ENCODE data around the gene ANKRD22.
A peak's percentile ranks its signal among the peaks of the same experiment; 100 is the strongest.

The ANKRD22 gene

DNA sequence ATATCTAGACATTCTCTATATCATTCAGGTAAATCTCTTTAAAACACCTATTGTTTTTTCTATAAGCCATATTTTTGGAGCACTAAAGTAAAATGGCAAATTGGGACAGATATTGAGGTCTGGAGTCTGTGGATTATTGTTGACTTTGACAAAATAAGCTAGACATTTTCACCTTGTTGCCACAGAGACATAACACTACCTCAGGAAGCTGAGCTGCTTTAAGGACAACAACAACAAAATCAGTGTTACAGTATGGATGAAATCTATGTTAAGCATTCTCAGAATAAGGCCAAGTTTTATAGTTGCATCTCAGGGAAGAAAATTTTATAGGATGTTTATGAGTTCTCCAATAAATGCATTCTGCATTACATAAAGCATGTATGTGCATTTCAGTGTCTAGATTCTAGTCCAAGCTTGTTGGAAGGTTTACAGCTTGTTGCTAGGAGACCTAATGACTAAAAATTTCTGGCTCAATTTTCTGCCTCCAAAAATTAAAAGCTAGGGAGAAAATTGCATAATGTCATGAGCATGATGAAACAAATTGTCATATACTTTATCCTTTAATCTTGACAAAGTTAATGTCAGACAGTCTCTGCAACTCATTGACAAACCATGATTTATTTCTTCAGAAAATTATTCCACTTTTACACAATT is 30.8 kb downstream of the ANKRD22 start:
- Histone ChIP-seq H3K27me3 (replicated peaks; ENCODE audit: control insufficient read depth, insufficient read depth, low read length) (no peaks in the 10 kb centered on the region), H3K36me3 (ENCODE audit: control insufficient read depth, insufficient read depth, low read length) (no peaks in the 10 kb centered on the region), H3K4me3 (replicated peaks; ENCODE audit: low read depth, low read length) (no peak overlapping the region)
- no peak for DNase-seq (ENCODE audit: extremely low read depth, insufficient read length)
- TF ChIP-seq, protein P1, sequence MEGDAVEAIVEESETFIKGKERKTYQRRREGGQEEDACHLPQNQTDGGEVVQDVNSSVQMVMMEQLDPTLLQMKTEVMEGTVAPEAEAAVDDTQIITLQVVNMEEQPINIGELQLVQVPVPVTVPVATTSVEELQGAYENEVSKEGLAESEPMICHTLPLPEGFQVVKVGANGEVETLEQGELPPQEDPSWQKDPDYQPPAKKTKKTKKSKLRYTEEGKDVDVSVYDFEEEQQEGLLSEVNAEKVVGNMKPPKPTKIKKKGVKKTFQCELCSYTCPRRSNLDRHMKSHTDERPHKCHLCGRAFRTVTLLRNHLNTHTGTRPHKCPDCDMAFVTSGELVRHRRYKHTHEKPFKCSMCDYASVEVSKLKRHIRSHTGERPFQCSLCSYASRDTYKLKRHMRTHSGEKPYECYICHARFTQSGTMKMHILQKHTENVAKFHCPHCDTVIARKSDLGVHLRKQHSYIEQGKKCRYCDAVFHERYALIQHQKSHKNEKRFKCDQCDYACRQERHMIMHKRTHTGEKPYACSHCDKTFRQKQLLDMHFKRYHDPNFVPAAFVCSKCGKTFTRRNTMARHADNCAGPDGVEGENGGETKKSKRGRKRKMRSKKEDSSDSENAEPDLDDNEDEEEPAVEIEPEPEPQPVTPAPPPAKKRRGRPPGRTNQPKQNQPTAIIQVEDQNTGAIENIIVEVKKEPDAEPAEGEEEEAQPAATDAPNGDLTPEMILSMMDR (IDR thresholded peaks at IDR 0.05; ENCODE audit: insufficient read depth, low read length, poor library complexity, severe bottlenecking), result no peak

DNA sequence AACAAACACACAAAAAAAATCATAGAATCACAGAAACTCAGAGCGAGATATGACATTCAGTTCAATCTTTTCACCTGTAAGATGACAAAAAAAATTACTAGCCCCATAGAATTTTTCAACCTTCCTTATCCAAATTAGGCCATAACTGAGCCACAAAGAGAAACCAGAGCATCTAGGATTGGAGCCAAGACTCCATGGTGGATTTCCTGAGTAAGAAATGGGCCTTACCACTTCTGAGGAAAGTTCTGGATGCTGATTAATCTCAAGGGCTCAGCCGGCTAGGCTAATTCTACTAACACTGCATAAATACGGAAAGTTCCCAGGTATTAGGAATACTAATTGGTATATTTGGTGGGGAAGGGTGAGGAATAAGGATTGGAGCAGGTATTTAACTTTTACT is 32.4 kb downstream of the ANKRD22 start:
- TF ChIP-seq, protein P1 (IDR thresholded peaks at IDR 0.05; ENCODE audit: insufficient read depth, low read length, poor library complexity, severe bottlenecking), result no peak
- DNase-seq (ENCODE audit: extremely low read depth, insufficient read length), result no peak
- H3K27me3 ChIP-seq (replicated peaks; ENCODE audit: control insufficient read depth, insufficient read depth, low read length), result no peaks in the 10 kb centered on the region
- no peaks in the 10 kb centered on the region for H3K36me3 ChIP-seq (ENCODE audit: control insufficient read depth, insufficient read depth, low read length)
- no peak overlapping the region for H3K4me3 ChIP-seq (replicated peaks; ENCODE audit: low read depth, low read length)

DNA sequence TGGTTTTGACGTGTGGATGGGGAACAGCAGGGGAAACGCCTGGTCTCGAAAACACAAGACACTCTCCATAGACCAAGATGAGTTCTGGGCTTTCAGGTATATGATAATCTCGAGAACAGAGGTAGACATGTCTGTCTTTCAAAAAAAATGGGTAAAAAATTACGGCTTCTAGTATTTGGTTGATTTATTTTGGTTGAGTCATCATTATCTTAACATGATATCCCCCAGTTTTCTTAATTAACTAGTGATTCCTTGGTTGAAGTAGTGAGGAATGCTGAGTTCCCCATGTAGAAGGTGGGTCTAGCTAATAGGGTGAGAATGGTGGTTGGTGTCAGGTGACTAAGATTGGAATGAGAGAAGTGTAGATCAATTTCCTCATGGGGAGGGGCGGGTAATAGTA is 38.4 kb downstream of the ANKRD22 start:
- no peak for DNase-seq (ENCODE audit: extremely low read depth, insufficient read length)
- Histone ChIP-seq H3K36me3 (ENCODE audit: control insufficient read depth, insufficient read depth, low read length) (no peaks in the 10 kb centered on the region), H3K27me3 (replicated peaks; ENCODE audit: control insufficient read depth, insufficient read depth, low read length) (no peaks in the 10 kb centered on the region), H3K4me3 (replicated peaks; ENCODE audit: low read depth, low read length) (no peak overlapping the region)
- TF ChIP-seq, protein P1 (IDR thresholded peaks at IDR 0.05; ENCODE audit: insufficient read depth, low read length, poor library complexity, severe bottlenecking), result no peak

DNA sequence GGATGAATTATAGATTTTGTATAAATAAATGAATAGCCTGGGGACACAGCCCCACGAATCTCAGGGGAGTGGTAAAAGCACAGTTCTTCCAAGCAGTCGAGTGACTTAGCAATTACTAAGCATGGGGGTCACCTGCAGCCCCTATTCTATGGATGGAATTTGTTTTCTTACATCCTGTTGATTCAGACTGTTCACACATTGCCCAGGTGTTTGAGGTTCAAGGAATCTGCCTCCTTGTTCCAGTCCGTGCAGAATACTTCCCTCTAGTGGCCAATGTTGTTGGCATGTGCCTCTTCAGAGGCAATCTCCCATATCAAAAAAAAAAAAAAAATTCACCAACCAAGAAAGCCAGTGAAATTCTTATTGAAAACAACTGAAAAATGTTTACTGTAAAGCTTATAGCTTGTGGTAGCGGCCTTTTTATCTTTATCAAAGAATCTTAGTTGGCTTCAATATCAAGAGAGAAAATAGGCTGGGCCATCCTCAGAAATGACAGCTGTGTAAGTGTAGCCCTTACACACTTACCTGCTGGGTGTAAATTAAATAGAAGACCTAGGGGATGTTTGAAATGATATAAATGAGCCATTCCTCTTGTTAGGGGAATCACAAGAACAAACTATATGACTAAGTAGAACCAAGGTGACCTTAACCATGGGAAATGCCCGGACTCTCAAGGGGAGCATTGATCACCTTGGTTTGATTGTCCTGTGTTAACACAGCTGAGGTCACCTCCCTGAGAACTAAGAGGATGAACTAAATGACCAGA is 41.3 kb downstream of the ANKRD22 start:
- H3K4me3 ChIP-seq (replicated peaks; ENCODE audit: low read depth, low read length), result no peak overlapping the region
- no peak for DNase-seq (ENCODE audit: extremely low read depth, insufficient read length)
- TF ChIP-seq, protein P1 (IDR thresholded peaks at IDR 0.05; ENCODE audit: insufficient read depth, low read length, poor library complexity, severe bottlenecking), result peak; percentile 80
- no peaks in the 10 kb centered on the region for H3K27me3 ChIP-seq (replicated peaks; ENCODE audit: control insufficient read depth, insufficient read depth, low read length)
- H3K36me3 ChIP-seq (ENCODE audit: control insufficient read depth, insufficient read depth, low read length), result no peaks in the 10 kb centered on the region

DNA sequence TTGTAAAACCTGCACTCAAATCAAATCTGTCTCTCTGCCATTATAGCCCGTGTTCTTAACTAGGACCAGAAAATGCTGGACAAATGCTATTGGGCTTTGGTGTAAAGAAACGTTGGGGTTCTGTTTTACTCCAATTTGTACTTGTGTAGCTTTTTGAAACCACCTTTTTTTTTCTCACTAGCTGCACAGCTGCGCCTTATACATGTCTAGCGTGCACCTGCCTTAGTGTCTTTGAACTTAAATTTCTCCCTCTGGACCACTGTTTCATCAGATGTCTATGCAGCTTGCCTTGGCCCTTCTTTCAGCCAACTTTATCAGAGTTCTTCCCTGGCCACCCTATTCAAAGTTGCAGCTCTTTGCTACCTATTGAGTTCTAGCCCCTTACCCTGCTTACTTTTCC is 42.0 kb downstream of the ANKRD22 start:
- Histone ChIP-seq H3K4me3 (replicated peaks; ENCODE audit: low read depth, low read length) (no peak overlapping the region), H3K27me3 (replicated peaks; ENCODE audit: control insufficient read depth, insufficient read depth, low read length) (no peaks in the 10 kb centered on the region), H3K36me3 (ENCODE audit: control insufficient read depth, insufficient read depth, low read length) (no peaks in the 10 kb centered on the region)
- TF ChIP-seq, protein P1 (IDR thresholded peaks at IDR 0.05; ENCODE audit: insufficient read depth, low read length, poor library complexity, severe bottlenecking), result no peak
- DNase-seq (ENCODE audit: extremely low read depth, insufficient read length), result no peak

All from GM06990 (cell line).